C4-2B (cell line): Measurements from ENCODE around the gene AJUBA.

Source experiments
- H3K27ac ChIP-seq: fragments of 450-650 bp; 2 replicates; pipeline ENCODE4 v1.5.1; 2017
- ZFX ChIP-seq: fragments of 450-650 bp; IDR thresholded peaks from 2 replicates; pipeline ENCODE4 v1.6.1; 2017
- TF ChIP-seq, protein P1 (sequence below): fragments of 450-650 bp; conservative IDR thresholded peaks from 2 replicates; pipeline ENCODE4 v1.5.1; 2017; ENCODE audit warnings: mild to moderate bottlenecking

AJUBA gene

DNA sequence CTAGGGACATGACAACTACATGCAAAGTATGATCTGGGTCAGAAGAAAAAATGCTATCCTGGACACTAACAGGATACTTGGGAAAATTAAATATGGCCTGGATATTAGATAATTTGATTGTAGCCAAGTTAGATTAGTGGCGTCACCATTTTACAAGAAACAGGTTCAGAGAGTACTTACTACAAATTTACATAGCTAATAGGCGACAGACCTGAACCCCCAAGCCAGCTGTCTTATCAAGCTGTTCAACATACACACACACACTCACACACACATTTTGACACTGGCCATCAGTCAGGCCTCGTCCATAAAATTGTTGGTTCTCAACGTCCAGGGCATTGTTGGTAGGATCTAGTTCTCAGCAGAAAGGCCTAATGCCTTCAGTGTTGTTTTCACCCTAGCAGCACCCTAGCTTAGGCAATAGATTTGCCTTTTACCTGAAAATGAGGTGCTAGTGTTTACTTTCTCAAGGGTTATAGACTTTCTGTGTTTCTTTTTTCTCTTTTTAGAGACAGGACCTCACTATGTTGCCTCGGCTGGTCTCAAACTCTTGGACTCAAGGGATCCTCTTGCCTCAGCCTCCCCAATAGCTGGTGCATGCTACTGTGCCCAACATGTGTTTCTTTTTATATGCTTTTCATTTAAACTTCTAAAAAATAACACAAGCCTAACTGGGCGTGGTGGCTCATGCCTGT, 30.9 kb upstream of the AJUBA start:
- TF ChIP-seq ZFX, result no peak
- TF ChIP-seq, protein P1, sequence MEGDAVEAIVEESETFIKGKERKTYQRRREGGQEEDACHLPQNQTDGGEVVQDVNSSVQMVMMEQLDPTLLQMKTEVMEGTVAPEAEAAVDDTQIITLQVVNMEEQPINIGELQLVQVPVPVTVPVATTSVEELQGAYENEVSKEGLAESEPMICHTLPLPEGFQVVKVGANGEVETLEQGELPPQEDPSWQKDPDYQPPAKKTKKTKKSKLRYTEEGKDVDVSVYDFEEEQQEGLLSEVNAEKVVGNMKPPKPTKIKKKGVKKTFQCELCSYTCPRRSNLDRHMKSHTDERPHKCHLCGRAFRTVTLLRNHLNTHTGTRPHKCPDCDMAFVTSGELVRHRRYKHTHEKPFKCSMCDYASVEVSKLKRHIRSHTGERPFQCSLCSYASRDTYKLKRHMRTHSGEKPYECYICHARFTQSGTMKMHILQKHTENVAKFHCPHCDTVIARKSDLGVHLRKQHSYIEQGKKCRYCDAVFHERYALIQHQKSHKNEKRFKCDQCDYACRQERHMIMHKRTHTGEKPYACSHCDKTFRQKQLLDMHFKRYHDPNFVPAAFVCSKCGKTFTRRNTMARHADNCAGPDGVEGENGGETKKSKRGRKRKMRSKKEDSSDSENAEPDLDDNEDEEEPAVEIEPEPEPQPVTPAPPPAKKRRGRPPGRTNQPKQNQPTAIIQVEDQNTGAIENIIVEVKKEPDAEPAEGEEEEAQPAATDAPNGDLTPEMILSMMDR, result no peak

DNA sequence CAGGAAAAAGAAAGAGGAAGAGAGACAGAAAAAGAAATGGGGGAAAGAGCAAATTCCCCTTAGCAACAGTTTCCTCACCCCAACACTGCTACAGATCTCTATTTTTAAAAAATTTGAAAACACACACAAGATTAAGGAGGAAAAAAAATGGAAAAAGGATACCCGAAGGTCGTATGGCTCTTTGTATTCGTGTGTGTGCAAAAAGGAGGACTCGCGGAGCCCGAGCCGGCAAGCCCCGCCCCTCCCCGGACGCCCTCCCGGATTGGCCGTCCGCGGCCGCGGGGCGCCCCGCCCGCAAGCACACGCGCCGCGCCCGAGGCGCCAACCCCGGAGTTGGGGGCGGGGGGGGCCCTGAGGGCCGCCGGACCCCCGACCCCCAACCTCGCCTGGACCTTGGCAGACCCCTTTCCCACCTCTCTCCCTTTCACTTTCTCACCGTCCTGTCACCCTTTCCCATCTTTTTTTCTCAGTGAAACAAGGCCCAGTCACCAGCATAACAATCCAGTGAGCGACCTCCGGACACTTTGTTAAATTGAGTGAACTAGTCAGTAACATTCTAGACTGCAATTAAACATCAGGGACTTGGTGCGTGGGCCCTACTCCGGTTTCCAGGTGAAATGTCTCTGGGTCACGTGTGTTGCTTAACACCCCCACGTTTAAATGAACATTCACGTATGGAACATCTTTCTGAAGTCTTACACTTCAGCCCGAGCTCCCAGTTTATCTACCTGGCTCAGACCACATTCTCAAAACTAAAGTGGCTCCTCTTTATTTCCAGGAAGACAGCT, 27.8 kb upstream of the AJUBA start, which contains the start of gene C14orf93:
Gene C14orf93 (minus strand): TSS at position 205 of the 788 bp plus-strand sequence. CDS start 11,120 bp downstream, outside the sequence.
- TF ChIP-seq ZFX, result peak; percentile 19; the same call in 1 of the 2 replicates
- TF ChIP-seq, protein P1, result no peak
- H3K27ac ChIP-seq, result peak within 1 kb of the TSS; percentile 79

More for the DNA sequence above, 30.9 kb upstream of the AJUBA start:
- H3K27ac ChIP-seq, result no peak overlapping the region

DNA sequence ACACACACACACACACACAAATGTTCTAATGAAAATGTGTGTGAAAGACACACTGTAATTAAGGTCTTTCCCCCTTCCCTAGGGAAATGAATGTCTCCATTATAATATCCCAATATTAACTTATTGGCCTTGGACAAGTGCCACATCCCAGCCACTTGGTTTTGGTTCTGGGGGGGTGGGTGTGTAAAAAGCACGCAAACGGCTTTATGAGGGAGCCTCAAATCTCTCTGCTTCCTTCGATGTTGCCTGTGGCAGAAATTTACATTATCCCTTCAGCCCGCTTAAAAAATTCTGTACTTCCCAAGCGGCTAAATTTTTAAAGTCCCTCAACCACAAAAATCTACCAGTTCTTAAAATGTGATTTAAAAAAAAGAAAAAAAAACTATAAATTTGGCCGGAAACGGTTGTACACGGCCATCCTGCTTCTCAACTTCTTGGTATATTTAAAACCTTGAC, 27.2 kb upstream of the AJUBA start:
- no peak for TF ChIP-seq ZFX
- TF ChIP-seq, protein P1, result no peak
- peak overlapping the region; percentile 79 for H3K27ac ChIP-seq

DNA sequence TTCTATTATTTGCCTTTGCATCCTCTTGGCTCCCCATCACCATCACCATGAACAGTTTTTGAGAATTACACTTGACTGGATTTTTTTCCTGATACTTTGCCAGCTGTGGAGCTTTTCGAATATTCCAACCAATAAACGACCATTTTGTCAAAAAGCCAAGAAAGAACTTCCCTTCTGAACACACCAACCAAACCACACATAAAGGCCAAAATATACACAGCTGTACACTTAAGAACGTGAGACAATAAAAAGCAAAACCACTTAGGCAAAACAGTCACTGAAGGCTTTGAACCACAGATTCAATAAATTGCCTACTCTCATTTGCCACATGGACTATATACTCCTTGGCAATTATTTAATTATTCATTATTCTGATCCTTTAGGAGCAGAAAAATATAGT, 26.5 kb upstream of the AJUBA start:
- no peak for TF ChIP-seq ZFX
- TF ChIP-seq, protein P1, result no peak
- H3K27ac ChIP-seq, result no peak overlapping the region

DNA sequence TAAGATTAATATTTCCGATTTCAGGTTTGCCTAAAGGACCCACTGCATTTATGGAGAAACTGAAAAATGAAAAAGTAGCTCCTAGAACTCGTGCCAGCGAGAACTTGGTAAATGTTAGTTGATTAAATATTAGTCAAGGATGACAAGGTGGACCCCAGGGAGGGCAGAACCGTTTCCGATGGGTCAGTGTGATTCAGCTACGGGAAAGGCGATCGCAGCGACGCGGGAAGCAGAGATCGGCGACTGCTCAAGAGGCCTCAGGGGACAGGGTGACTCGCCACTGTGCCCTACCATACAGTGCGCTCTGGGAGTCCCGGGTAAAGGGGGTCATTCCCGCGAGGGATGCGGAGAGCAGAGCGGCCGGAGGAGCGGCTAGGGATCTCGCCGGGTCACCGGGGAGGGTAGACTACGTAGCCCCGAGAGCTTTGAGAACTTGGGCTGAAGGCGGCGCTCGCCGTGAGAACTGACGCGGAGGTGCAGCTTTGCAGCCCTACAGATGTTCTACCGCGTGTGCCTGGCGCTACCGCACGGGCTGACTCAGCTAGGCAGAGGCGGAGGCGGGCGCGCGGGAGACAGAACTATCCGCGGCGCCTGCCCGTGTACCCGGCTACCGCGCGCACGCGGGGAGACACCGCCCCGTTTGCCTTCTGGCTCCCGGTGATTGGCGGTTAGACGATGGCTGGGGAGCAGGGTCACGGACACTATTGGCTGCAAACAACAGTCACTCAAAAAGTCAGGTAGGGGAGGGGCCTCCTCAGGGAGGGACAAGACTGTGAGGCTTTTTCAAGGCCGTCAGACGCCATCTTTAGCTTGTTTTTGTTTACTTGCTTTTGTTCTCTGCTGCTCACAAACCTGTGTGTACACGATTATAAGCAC, 24.4 kb upstream of the AJUBA start:
- no peak for TF ChIP-seq ZFX
- TF ChIP-seq, protein P1, result no peak; the same call in 1 of the 2 replicates
- peak overlapping the region; percentile 94 for H3K27ac ChIP-seq

DNA sequence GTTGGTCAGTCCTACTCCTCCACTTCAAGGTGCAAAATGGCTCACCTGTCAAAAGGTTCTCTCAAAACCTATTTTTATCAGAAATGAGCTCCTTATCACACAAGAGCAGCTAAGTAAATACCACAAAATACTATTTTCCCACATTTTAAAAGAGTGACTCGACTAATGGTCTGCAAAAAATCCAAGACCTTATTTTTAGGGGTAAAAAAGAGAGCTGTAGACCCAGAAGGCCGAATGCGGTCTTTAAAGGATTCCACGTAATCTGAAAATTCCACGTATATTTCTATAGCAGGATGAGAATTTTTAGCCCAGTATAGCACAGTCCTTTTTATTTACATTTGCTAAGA, 23.8 kb upstream of the AJUBA start:
- H3K27ac ChIP-seq, result peak overlapping the region; percentile 94

More for the DNA sequence above, 23.8 kb upstream of the AJUBA start:
- TF ChIP-seq ZFX, result no peak
- TF ChIP-seq, protein P1, result no peak
